Body of pancreas (tissue), 4 donors: ENCODE results near the gene ACTN4. TPM values are rescaled to one million over a fixed set of nuclear protein-coding genes. Genes with fewer than 3 reads are reported as not detected.

Experiments
- ATAC-seq: fragments of 150-250 bp; one replicate; pipeline ENCODE4 v1.9.1; 2016
- DNase-seq, 4 donors: peaks; one replicate each; pipeline ENCODE4 v3.0.0-alpha.2; 2019
- H3K27ac ChIP-seq, 4 donors: fragments of 200-600 bp; sonication (generic); 1 replicate in 3 of 4; 2 replicates in 1 of 4; pipeline versions ENCODE4 v1.5.1 to v1.6.1; 2016 to 2019; ENCODE audit warnings: mild to moderate bottlenecking in 1 of 4, mixed read lengths in 1 of 4, moderate library complexity in 1 of 4
- H3K27me3 ChIP-seq, 2 donors: fragments of 200-600 bp; sonication (generic); one replicate each; pipeline ENCODE4 v1.6.0; 2016; ENCODE audit warnings: mild to moderate bottlenecking in 1 of 2
- H3K36me3 ChIP-seq, 2 donors: fragments of 200-600 bp; sonication (generic); replicated peaks in 1 of 2; 2 replicates each; pipeline ENCODE4 v1.5.1; 2016; ENCODE audit warnings: low read depth in 2 of 2; ENCODE audit not compliant: insufficient read depth in 1 of 2
- H3K4me1 ChIP-seq: fragments of 200-600 bp; sonication (generic); one replicate; pipeline ENCODE4 v1.6.0; 2016
- H3K4me3 ChIP-seq, 2 donors: fragments of 200-600 bp; sonication (generic); 1 replicate in 1 of 2; 2 replicates in 1 of 2; pipeline ENCODE4 v1.5.1; 2016 to 2019
- H3K9me3 ChIP-seq, 3 donors: fragments of 200-600 bp; sonication (generic); 1 replicate in 2 of 3; 2 replicates in 1 of 3; pipeline ENCODE4 v1.5.1; 2016
- POLR2A ChIP-seq, 3 donors: fragments of 450-650 bp; IDR thresholded peaks; one replicate each; pipeline ENCODE4 v1.6.1; 2016; ENCODE audit warnings: antibody characterized with exemption in 3 of 3, mild to moderate bottlenecking in 2 of 3
- WGBS, 2 donors: methylation state at CpG; one replicate each; pipeline ENCODE4 v1.1.5; 2017; 5-methylcytosine and 5-hydroxymethylcytosine counted together
- intact Hi-C: fragments of 100-400 bp; cut with DNase I; formaldehyde crosslinking; loops from one replicate; pipeline ENCODE4 v1.15.1; 2023
- total RNA-seq, 2 donors: library from RNA; depleted of rRNA; stranded (reverse); fragments of >200 nt; gene quantifications; one replicate each; pipeline ENCODE4 v1.1.0, GENCODE V29; 2016
- TF ChIP-seq, protein P1 (sequence below), 7 experiments: fragments of 450-650 bp in 4 of 7; fragments of 200-600 bp in 3 of 7; sonication (generic) in 3 of 7; IDR thresholded peaks; one replicate each; pipeline ENCODE4 v1.5.1; 2016 to 2019; ENCODE audit warnings: antibody characterized with exemption in 7 of 7

ACTN4 gene
- total RNA-seq, 2 donors from 2014 or later = 143 to 148 TPM

- no peaks in the 10 kb centered on the region for H3K36me3 ChIP-seq
- no peaks in the 10 kb centered on the region for H3K9me3 ChIP-seq
- peak in 3 of 4 donors; percentile 44 to 51 (median 51) for DNase-seq
- 16% methylated on average over 10 of the region's 10 CpGs for WGBS, 2 donors
- ATAC-seq = no peak
- H3K4me3 ChIP-seq = no peak overlapping the region
- intact Hi-C loops = no loop called here
- TF ChIP-seq, protein P1, sequence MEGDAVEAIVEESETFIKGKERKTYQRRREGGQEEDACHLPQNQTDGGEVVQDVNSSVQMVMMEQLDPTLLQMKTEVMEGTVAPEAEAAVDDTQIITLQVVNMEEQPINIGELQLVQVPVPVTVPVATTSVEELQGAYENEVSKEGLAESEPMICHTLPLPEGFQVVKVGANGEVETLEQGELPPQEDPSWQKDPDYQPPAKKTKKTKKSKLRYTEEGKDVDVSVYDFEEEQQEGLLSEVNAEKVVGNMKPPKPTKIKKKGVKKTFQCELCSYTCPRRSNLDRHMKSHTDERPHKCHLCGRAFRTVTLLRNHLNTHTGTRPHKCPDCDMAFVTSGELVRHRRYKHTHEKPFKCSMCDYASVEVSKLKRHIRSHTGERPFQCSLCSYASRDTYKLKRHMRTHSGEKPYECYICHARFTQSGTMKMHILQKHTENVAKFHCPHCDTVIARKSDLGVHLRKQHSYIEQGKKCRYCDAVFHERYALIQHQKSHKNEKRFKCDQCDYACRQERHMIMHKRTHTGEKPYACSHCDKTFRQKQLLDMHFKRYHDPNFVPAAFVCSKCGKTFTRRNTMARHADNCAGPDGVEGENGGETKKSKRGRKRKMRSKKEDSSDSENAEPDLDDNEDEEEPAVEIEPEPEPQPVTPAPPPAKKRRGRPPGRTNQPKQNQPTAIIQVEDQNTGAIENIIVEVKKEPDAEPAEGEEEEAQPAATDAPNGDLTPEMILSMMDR (IDR thresholded peaks at IDR 0.05) = peak in 6 of 7 experiments; percentile 35 to 79 (median 65)
- no peak for TF ChIP-seq POLR2A (IDR thresholded peaks at IDR 0.05)
- no peaks in the 10 kb centered on the region for H3K27me3 ChIP-seq
- H3K27ac ChIP-seq = peak overlapping the region; percentile 93 to 99 (median 98)
- peaks cover 91% of the 10 kb centered on the region for H3K4me1 ChIP-seq
Measured at GRCh38 chr19:38685666-38686529, 38.4 kb downstream of the ACTN4 start.

GRCh38 chr19:38686530-38686888 lies 39.1 kb downstream of the ACTN4 start:
- WGBS, 2 donors = 75 to 92% methylated on average over 4 to 5 of the region's 5 CpGs
- Histone ChIP-seq H3K27ac (peak overlapping the region; percentile 93 to 99 (median 98)), H3K4me3 (no peak overlapping the region)

GRCh38 chr19:38687837-38688378 lies 40.5 kb downstream of the ACTN4 start:
- DNase-seq = no peak
- peak overlapping the region; percentile 11 to 99 (median 96) for H3K27ac ChIP-seq
- no peak for TF ChIP-seq POLR2A (IDR thresholded peaks at IDR 0.05)
- TF ChIP-seq, protein P1 (IDR thresholded peaks at IDR 0.05) = no peak
- no peaks in the 10 kb centered on the region for H3K27me3 ChIP-seq
- H3K4me1 ChIP-seq = peaks cover 91% of the 10 kb centered on the region
- no peak for ATAC-seq
- no peaks in the 10 kb centered on the region for H3K9me3 ChIP-seq
- no peak overlapping the region for H3K4me3 ChIP-seq
- H3K36me3 ChIP-seq = no peaks in the 10 kb centered on the region
- intact Hi-C loops = no loop called here
- 82 to 85% methylated on average over 7 of the region's 7 CpGs for WGBS, 2 donors

More at GRCh38 chr19:38686530-38686888, 39.1 kb downstream of the ACTN4 start:
- ATAC-seq (no peak), DNase-seq (no peak)
- Histone ChIP-seq H3K36me3 (no peaks in the 10 kb centered on the region), H3K4me1 (peaks cover 90% of the 10 kb centered on the region), H3K9me3 (no peaks in the 10 kb centered on the region), H3K27me3 (no peaks in the 10 kb centered on the region)
- no peak for TF ChIP-seq POLR2A (IDR thresholded peaks at IDR 0.05)
- TF ChIP-seq, protein P1 (IDR thresholded peaks at IDR 0.05) = peak in 1 of 7 experiments; percentile 3
- intact Hi-C loops = no loop called here

DNA sequence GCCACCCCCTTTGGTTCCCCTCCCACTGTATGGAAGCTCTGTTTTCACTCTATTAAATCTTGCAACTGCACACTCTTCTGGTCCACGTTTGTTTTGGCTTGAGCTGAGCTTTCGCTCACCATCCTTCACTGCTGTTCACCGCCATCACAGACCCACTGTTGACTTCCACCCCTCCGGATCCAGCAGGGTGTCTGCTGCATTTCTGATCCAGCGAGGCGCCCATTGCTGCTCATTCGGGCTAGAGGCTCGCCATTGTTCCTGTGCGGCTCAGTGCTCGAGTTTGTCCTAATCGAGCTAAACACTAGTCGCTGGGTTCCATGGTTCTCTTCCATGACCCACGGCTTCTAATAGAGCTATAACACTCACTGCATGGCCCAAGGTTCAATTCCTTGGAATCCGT lies 42.7 kb downstream of the ACTN4 start:
- H3K36me3 ChIP-seq = peaks cover 0 to 2% of the 10 kb centered on the region in 2 donors
- peaks cover 91% of the 10 kb centered on the region for H3K4me1 ChIP-seq
- intact Hi-C loops = no loop called here
- H3K9me3 ChIP-seq = no peaks in the 10 kb centered on the region
- DNase-seq = no peak
- H3K27ac ChIP-seq = peak overlapping the region in 3 of 4 donors; percentile 89 to 98 (median 93)
- TF ChIP-seq, protein P1 (IDR thresholded peaks at IDR 0.05) = no peak
- TF ChIP-seq POLR2A (IDR thresholded peaks at IDR 0.05) = no peak
- H3K27me3 ChIP-seq = no peaks in the 10 kb centered on the region
- no peak for ATAC-seq
- H3K4me3 ChIP-seq = no peak overlapping the region
- 91 to 95% methylated on average over 14 of the region's 14 CpGs for WGBS, 2 donors
